Erythroblast (primary cell): Measurements from ENCODE around the gene TAF13.

Experiments
- GATA1 ChIP-seq: IDR thresholded peaks from 2 replicates; pipeline ENCODE4 v1.6.1; 2011; ENCODE audit warnings: low read depth, mild to moderate bottlenecking, control low read depth, low read length, moderate library complexity
- POLR2A ChIP-seq: IDR thresholded peaks from 2 replicates; pipeline ENCODE4 v1.6.1; 2011; ENCODE audit warnings: mild to moderate bottlenecking, low read length

DNA sequence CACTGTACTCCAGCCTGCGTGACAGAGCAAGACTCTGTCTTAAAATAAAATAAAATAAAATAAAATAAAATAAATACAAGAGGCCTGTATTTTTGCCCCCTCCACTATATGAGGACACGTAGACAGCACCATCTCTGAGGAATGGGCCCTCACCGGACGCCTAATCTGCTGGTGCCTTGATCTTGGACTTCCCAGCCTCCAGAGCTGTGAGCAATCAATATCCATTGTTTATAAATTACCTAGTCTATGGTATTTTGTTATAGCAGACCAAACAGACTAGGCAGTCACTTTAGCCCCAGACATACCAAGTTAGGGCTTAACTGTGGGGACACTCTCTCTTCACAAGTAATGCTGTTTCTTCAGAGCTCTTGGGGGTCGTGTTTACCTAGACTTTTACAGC lies 44.6 kb upstream of the TAF13 start:
- TF ChIP-seq POLR2A, result no peak
- no peak for TF ChIP-seq GATA1
